Hepatocyte (in vitro differentiated cells): Measurements from ENCODE around the gene CCDC24. TPM values are rescaled to one million over a fixed set of nuclear protein-coding genes. Genes with fewer than 3 reads are reported as not detected.

Experiments used
- DNase-seq: peaks from one replicate; pipeline ENCODE4 v3.0.0-alpha.2; 2016; ENCODE audit warnings: low spot score
- H2AFZ ChIP-seq: fragments of 200-600 bp; sonication (generic); 2 replicates; pipeline ENCODE4 v1.6.0; 2016; ENCODE audit warnings: antibody characterized with exemption, mild to moderate bottlenecking
- H3K27ac ChIP-seq: fragments of 200-600 bp; sonication (generic); 2 replicates; pipeline ENCODE4 v1.5.1; 2016; ENCODE audit warnings: mild to moderate bottlenecking
- H3K27me3 ChIP-seq: fragments of 200-600 bp; sonication (generic); 2 replicates; pipeline ENCODE4 v1.6.1; 2016
- H3K36me3 ChIP-seq: fragments of 200-600 bp; sonication (generic); replicated peaks from 2 replicates; pipeline ENCODE4 v1.5.1; 2016; ENCODE audit warnings: low read depth; ENCODE audit not compliant: insufficient read depth
- H3K4me1 ChIP-seq: fragments of 200-600 bp; sonication (generic); 2 replicates; pipeline ENCODE4 v1.5.1; 2016; ENCODE audit warnings: mild to moderate bottlenecking, moderate library complexity; ENCODE audit not compliant: insufficient read depth
- H3K4me2 ChIP-seq: fragments of 200-600 bp; sonication (generic); 2 replicates; pipeline ENCODE4 v1.6.0; 2016
- H3K4me3 ChIP-seq: fragments of 200-600 bp; sonication (generic); 2 replicates; pipeline ENCODE4 v1.5.1; 2016; ENCODE audit warnings: mild to moderate bottlenecking
- H3K79me2 ChIP-seq: fragments of 200-600 bp; sonication (generic); 2 replicates; pipeline ENCODE4 v1.6.0; 2017; ENCODE audit warnings: mild to moderate bottlenecking
- H3K9me2 ChIP-seq: fragments of 200-600 bp; sonication (generic); replicated peaks from 2 replicates; pipeline ENCODE4 v1.6.0; 2017; ENCODE audit warnings: mild to moderate bottlenecking; ENCODE audit not compliant: insufficient read depth
- H3K9me3 ChIP-seq: fragments of 200-600 bp; sonication (generic); 2 replicates; pipeline ENCODE4 v1.5.1; 2016; ENCODE audit warnings: low read depth, mild to moderate bottlenecking
- H4K20me1 ChIP-seq: fragments of 200-600 bp; sonication (generic); 2 replicates; pipeline ENCODE4 v1.6.0; 2016; ENCODE audit warnings: mild to moderate bottlenecking; ENCODE audit not compliant: insufficient read depth, poor library complexity, severe bottlenecking
- CTCF ChIP-seq: fragments of 200-600 bp; sonication (generic); IDR thresholded peaks from 2 replicates; pipeline ENCODE4 v1.5.1; 2016; ENCODE audit warnings: antibody characterized with exemption, mild to moderate bottlenecking; ENCODE audit not compliant: poor library complexity
- EZH2 ChIP-seq: fragments of 200-600 bp; sonication (generic); IDR thresholded peaks from 2 replicates; pipeline ENCODE4 v1.6.1; 2016; ENCODE audit warnings: antibody characterized with exemption, mild to moderate bottlenecking, borderline replicate concordance
- EZH2phosphoT487 ChIP-seq: fragments of 200-600 bp; sonication (generic); IDR thresholded peaks from one replicate; pipeline ENCODE4 v1.6.1; 2018; ENCODE audit warnings: antibody characterized with exemption, mild to moderate bottlenecking, low read depth, moderate library complexity; ENCODE audit not compliant: unreplicated experiment, severe bottlenecking
- WGBS: methylation state at CpG from one replicate; pipeline ENCODE4 v1.1.6; 2016; ENCODE audit warnings: low lambda C conversion rate; ENCODE audit errors: missing lambda C conversion rate; 5-methylcytosine and 5-hydroxymethylcytosine counted together
- polyA plus RNA-seq: library from polyadenylated mRNA; unstranded; fragments of >200 nt; fragmentation: Nextera tagmentation; extraction: Ambion mirVana; gene quantifications from 2 replicates; pipeline ENCODE4 v1.2.1, GENCODE V29; 2016
- total RNA-seq: library from RNA; depleted of rRNA; stranded (reverse); fragments of >200 nt; gene quantifications from 2 replicates; pipeline ENCODE4 v1.2.3, GENCODE V29; 2014

CCDC24 gene
- total and polyA plus RNA-seq, 2 experiments from 2014 or later, result 13.2 to 23.7 TPM

GRCh38 chr1:43983253-43983899, 8.0 kb upstream of the CCDC24 start:
- peaks cover 23% of the 10 kb centered on the region for H3K4me1 ChIP-seq
- no peak overlapping the region for H3K4me3 ChIP-seq
- no peaks in the 10 kb centered on the region for H3K27me3 ChIP-seq
- H4K20me1 ChIP-seq, result no peaks in the 10 kb centered on the region
- TF ChIP-seq EZH2 (no peak), CTCF (no peak), EZH2phosphoT487 (no peak)
- H3K9me2 ChIP-seq, result no peaks in the 10 kb centered on the region
- WGBS, result 93% methylated on average over 12 of the region's 12 CpGs
- no peak for DNase-seq
- H3K4me2 ChIP-seq, result no peak overlapping the region
- H3K9me3 ChIP-seq, result no peaks in the 10 kb centered on the region
- no peak overlapping the region for H2AFZ ChIP-seq
- H3K27ac ChIP-seq, result no peak overlapping the region
- peaks cover 21% of the 10 kb centered on the region for H3K79me2 ChIP-seq
- H3K36me3 ChIP-seq, result no peaks in the 10 kb centered on the region

GRCh38 chr1:43984855-43985254, 6.5 kb upstream of the CCDC24 start:
- Histone ChIP-seq H2AFZ (no peak overlapping the region), H3K36me3 (no peaks in the 10 kb centered on the region), H3K4me3 (no peak overlapping the region), H3K27ac (no peak overlapping the region), H3K4me1 (peaks cover 18% of the 10 kb centered on the region), H3K79me2 (peaks cover 13% of the 10 kb centered on the region), H3K4me2 (no peak overlapping the region), H3K9me3 (no peaks in the 10 kb centered on the region), H3K9me2 (no peaks in the 10 kb centered on the region), H3K27me3 (no peaks in the 10 kb centered on the region), H4K20me1 (no peaks in the 10 kb centered on the region)
- no peak for DNase-seq
- WGBS, result 97% methylated on average over 12 of the region's 16 CpGs
- TF ChIP-seq EZH2phosphoT487 (no peak), CTCF (no peak), EZH2 (no peak)

GRCh38 chr1:43985984-43986595, 5.3 kb upstream of the CCDC24 start:
- no peak overlapping the region for H3K4me3 ChIP-seq
- no peaks in the 10 kb centered on the region for H3K27me3 ChIP-seq
- H3K9me2 ChIP-seq, result no peaks in the 10 kb centered on the region
- TF ChIP-seq EZH2phosphoT487 (no peak), CTCF (no peak), EZH2 (no peak)
- H3K27ac ChIP-seq, result peak overlapping the region; percentile 89
- H3K4me2 ChIP-seq, result no peak overlapping the region
- peaks cover 7% of the 10 kb centered on the region for H3K79me2 ChIP-seq
- WGBS, result 69% methylated on average over 4 of the region's 4 CpGs
- H4K20me1 ChIP-seq, result no peaks in the 10 kb centered on the region
- H2AFZ ChIP-seq, result no peak overlapping the region
- H3K9me3 ChIP-seq, result no peaks in the 10 kb centered on the region
- H3K4me1 ChIP-seq, result peaks cover 14% of the 10 kb centered on the region
- H3K36me3 ChIP-seq, result no peaks in the 10 kb centered on the region
- no peak for DNase-seq
